ENCODE data around the gene PIN1. TPM values are rescaled to one million over a fixed set of nuclear protein-coding genes. Genes with fewer than 3 reads are reported as not detected.

The PIN1 gene
- total RNA-seq, 1 experiment from 2014 or later, result 107 TPM

- TF ChIP-seq STAT6 (CRISPR knock-in tag; conservative IDR thresholded peaks at IDR 0.05; ENCODE audit: low read depth), result no peak
- TF ChIP-seq RORB (CRISPR knock-in tag; IDR thresholded peaks at IDR 0.05), result no peak
- no peak for TF ChIP-seq ZNF425 (CRISPR knock-in tag; conservative IDR thresholded peaks at IDR 0.05)
- TF ChIP-seq PRRX2 (CRISPR knock-in tag; IDR thresholded peaks at IDR 0.05), result no peak
- TF ChIP-seq ERG (CRISPR knock-in tag; IDR thresholded peaks at IDR 0.05), result no peak
- no peak for TF ChIP-seq NR1H2 (CRISPR knock-in tag; IDR thresholded peaks at IDR 0.05)
- TF ChIP-seq PREB (CRISPR knock-in tag; IDR thresholded peaks at IDR 0.05; ENCODE audit: borderline replicate concordance), result no peak
- TF ChIP-seq EMX1 (CRISPR knock-in tag; IDR thresholded peaks at IDR 0.05), result no peak
- no peak for TF ChIP-seq ZNF671 (CRISPR knock-in tag; IDR thresholded peaks at IDR 0.05)
- TF ChIP-seq KAT7 (CRISPR knock-in tag; IDR thresholded peaks at IDR 0.05; ENCODE audit: borderline replicate concordance), result no peak
- no peak for TF ChIP-seq HMGXB4 (CRISPR knock-in tag; IDR thresholded peaks at IDR 0.05)
Measured at GRCh38 chr19:9799162-9799561, 36.0 kb upstream of the PIN1 start (continued).

GRCh38 chr19:9801976-9802375, 33.1 kb upstream of the PIN1 start:
- ATAC-seq (peak; percentile 98), DNase-seq (ENCODE audit: low spot score) (peak; percentile 61)
- Mint-ChIP-seq H3K4me3 (no peak overlapping the region), H3K4me1 (no peaks in the 10 kb centered on the region), H3K27ac (no peak overlapping the region), H3K36me3 (no peaks in the 10 kb centered on the region), H3K27me3 (ENCODE audit: low read depth) (no peaks in the 10 kb centered on the region), H3K9me3 (no peaks in the 10 kb centered on the region)
- CTCF ChIA-PET, result interaction anchor here (0.7 kb wide), 1 partner anchor 217 kb away, joined by 3 read pairs; the partner anchor contains the start of gene ZNF121
- POLR2A ChIA-PET, result interaction anchor here (0.6 to 0.7 kb wide), 3 partner anchors 10 to 1307 kb away, joined by 3 to 10 read pairs (median 3); no protein-coding TSS in a partner anchor
- TF ChIP-seq E2F1 (CRISPR knock-in tag; IDR thresholded peaks at IDR 0.05) (no peak), ATF6 (CRISPR knock-in tag; IDR thresholded peaks at IDR 0.05) (no peak), NR2C2 (CRISPR knock-in tag; IDR thresholded peaks at IDR 0.05) (no peak), SP1 (CRISPR knock-in tag; conservative IDR thresholded peaks at IDR 0.05) (no peak), NFYB (CRISPR knock-in tag; conservative IDR thresholded peaks at IDR 0.05; ENCODE audit: low read depth) (no peak), FOXK1 (CRISPR knock-in tag; IDR thresholded peaks at IDR 0.05) (no peak), MYBL2 (CRISPR knock-in tag; IDR thresholded peaks at IDR 0.05) (no peak), GABPB1 (CRISPR knock-in tag; IDR thresholded peaks at IDR 0.05) (no peak), ARID4B (CRISPR knock-in tag; IDR thresholded peaks at IDR 0.05; ENCODE audit: borderline replicate concordance) (no peak)
